Transverse colon (tissue), 4 donors: ENCODE results near the gene SPIRE2.

Experiments used
- POLR2A ChIP-seq: fragments of 450-650 bp; IDR thresholded peaks from one replicate; pipeline ENCODE4 v1.6.1; 2016; ENCODE audit warnings: antibody characterized with exemption, mild to moderate bottlenecking, moderate library complexity
- POLR2AphosphoS5 ChIP-seq, 3 donors: sonication (generic); formaldehyde crosslinking; IDR thresholded peaks; one replicate each; pipeline ENCODE4 v1.6.1; 2016; ENCODE audit warnings: antibody characterized with exemption in 3 of 3
- TF ChIP-seq, protein P1 (sequence below), 5 experiments: fragments of 200-600 bp in 3 of 5; fragments of 450-650 bp in 2 of 5; sonication (generic) in 3 of 5; IDR thresholded peaks; 1 replicate in 2 of 5; 2 replicates in 3 of 5; pipeline ENCODE4 v1.5.1; 2016 to 2017; ENCODE audit warnings: antibody characterized with exemption in 5 of 5, inconsistent platforms in 3 of 5, mild to moderate bottlenecking in 2 of 5, moderate library complexity in 1 of 5

GRCh38 chr16:89779231-89779908 lies 48.9 kb upstream of the SPIRE2 start:
- TF ChIP-seq POLR2A (no peak), POLR2AphosphoS5 (IDR thresholded peaks at IDR 0.05) (no peak)
- TF ChIP-seq, protein P1, sequence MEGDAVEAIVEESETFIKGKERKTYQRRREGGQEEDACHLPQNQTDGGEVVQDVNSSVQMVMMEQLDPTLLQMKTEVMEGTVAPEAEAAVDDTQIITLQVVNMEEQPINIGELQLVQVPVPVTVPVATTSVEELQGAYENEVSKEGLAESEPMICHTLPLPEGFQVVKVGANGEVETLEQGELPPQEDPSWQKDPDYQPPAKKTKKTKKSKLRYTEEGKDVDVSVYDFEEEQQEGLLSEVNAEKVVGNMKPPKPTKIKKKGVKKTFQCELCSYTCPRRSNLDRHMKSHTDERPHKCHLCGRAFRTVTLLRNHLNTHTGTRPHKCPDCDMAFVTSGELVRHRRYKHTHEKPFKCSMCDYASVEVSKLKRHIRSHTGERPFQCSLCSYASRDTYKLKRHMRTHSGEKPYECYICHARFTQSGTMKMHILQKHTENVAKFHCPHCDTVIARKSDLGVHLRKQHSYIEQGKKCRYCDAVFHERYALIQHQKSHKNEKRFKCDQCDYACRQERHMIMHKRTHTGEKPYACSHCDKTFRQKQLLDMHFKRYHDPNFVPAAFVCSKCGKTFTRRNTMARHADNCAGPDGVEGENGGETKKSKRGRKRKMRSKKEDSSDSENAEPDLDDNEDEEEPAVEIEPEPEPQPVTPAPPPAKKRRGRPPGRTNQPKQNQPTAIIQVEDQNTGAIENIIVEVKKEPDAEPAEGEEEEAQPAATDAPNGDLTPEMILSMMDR (IDR thresholded peaks at IDR 0.05): no peak
